C4-2B (cell line): ENCODE measurements around the gene TPSD1.

Experiments
- ZFX ChIP-seq: fragments of 450-650 bp; IDR thresholded peaks from 2 replicates; pipeline ENCODE4 v1.6.1; 2017
- TF ChIP-seq, protein P1 (sequence below): fragments of 450-650 bp; conservative IDR thresholded peaks from 2 replicates; pipeline ENCODE4 v1.5.1; 2017; ENCODE audit warnings: mild to moderate bottlenecking

DNA sequence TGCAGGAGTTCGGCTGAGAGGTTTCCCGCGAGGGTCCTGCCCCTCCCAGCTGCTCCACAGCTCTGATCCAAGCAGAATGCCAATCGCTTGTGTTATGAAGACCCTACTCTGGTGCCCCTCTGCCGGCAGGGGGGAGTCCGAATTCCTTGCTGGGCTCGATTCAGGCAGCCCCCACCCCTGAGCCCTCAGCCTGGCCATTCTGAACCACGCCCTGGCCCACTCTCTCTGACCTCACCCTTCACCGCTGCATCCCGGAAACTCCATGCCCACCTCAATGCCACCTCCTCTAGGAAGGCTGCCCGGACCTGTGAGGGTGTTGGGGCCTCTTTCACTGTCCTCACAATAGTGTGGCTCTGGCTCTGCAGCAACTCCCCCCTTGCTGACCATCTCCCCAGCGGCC, 45.7 kb downstream of the TPSD1 start:
- TF ChIP-seq, protein P1, sequence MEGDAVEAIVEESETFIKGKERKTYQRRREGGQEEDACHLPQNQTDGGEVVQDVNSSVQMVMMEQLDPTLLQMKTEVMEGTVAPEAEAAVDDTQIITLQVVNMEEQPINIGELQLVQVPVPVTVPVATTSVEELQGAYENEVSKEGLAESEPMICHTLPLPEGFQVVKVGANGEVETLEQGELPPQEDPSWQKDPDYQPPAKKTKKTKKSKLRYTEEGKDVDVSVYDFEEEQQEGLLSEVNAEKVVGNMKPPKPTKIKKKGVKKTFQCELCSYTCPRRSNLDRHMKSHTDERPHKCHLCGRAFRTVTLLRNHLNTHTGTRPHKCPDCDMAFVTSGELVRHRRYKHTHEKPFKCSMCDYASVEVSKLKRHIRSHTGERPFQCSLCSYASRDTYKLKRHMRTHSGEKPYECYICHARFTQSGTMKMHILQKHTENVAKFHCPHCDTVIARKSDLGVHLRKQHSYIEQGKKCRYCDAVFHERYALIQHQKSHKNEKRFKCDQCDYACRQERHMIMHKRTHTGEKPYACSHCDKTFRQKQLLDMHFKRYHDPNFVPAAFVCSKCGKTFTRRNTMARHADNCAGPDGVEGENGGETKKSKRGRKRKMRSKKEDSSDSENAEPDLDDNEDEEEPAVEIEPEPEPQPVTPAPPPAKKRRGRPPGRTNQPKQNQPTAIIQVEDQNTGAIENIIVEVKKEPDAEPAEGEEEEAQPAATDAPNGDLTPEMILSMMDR = no peak
- TF ChIP-seq ZFX = no peak
